Keratinocyte (primary cell): ENCODE results near the gene ARFRP1. TPM values are rescaled to one million over a fixed set of nuclear protein-coding genes. Genes with fewer than 3 reads are reported as not detected.

ENCODE experiments used
- DNase-seq: peaks from one replicate; pipeline ENCODE4 v3.0.0-alpha.2; 2011; ENCODE audit warnings: low read depth, missing footprints, low spot score
- FAIRE-seq: peaks from 2 replicates; lab custom pipeline; 2011; peaks lifted over from hg19 to GRCh38; lab: Jason Lieb, UNC
- H2AFZ ChIP-seq: 2 replicates; pipeline ENCODE4 v1.6.0; 2012; ENCODE audit warnings: low read length, control low read depth, inconsistent platforms; ENCODE audit not compliant: control insufficient read depth
- H3K27ac ChIP-seq: 2 replicates; pipeline ENCODE4 v1.5.1; 2011; ENCODE audit warnings: low read length; ENCODE audit not compliant: control insufficient read depth, insufficient read depth
- H3K27me3 ChIP-seq: 3 replicates; pipeline ENCODE4 v1.6.0; 2011; ENCODE audit warnings: low read length; ENCODE audit not compliant: control insufficient read depth, insufficient read depth; ENCODE audit errors: extremely low read depth
- H3K36me3 ChIP-seq, 2 experiments: 2 replicates in 1 of 2; 3 replicates in 1 of 2; pipeline ENCODE4 v1.5.1; 2011; ENCODE audit warnings: low read length in 2 of 2, mild to moderate bottlenecking in 1 of 2; ENCODE audit not compliant: control insufficient read depth in 2 of 2, insufficient read depth in 2 of 2; ENCODE audit errors: extremely low read depth in 1 of 2
- H3K4me1 ChIP-seq: 3 replicates; pipeline ENCODE4 v1.5.1; 2011; ENCODE audit warnings: low read length; ENCODE audit not compliant: control insufficient read depth, insufficient read depth; ENCODE audit errors: extremely low read depth
- H3K4me2 ChIP-seq: 3 replicates; pipeline ENCODE4 v1.6.0; 2011; ENCODE audit warnings: low read depth, low read length; ENCODE audit not compliant: control insufficient read depth, insufficient read depth; ENCODE audit errors: extremely low read depth
- H3K4me3 ChIP-seq, 3 experiments: fragments of 200-600 bp in 1 of 3; sonication (generic) in 1 of 3; 2 replicates in 2 of 3; 3 replicates in 1 of 3; pipeline ENCODE4 v1.5.1; 2011 to 2016; ENCODE audit warnings: low read length in 3 of 3, mild to moderate bottlenecking in 3 of 3, control low read depth in 2 of 3, inconsistent platforms in 1 of 3, low read depth in 1 of 3, mixed read lengths in 1 of 3, mixed run types in 1 of 3, moderate library complexity in 1 of 3; ENCODE audit not compliant: control insufficient read depth in 2 of 3, insufficient read depth in 2 of 3; ENCODE audit errors: extremely low read depth in 1 of 3
- H3K79me2 ChIP-seq: 2 replicates; pipeline ENCODE4 v1.6.0; 2012; ENCODE audit warnings: low read length; ENCODE audit not compliant: control insufficient read depth, insufficient read depth
- H3K9ac ChIP-seq: 3 replicates; pipeline ENCODE4 v1.6.0; 2011; ENCODE audit warnings: low read length; ENCODE audit not compliant: control insufficient read depth, insufficient read depth; ENCODE audit errors: extremely low read depth
- H3K9me1 ChIP-seq: 3 replicates; pipeline ENCODE4 v1.6.0; 2011; ENCODE audit warnings: low read length; ENCODE audit not compliant: control insufficient read depth, insufficient read depth; ENCODE audit errors: extremely low read depth
- H3K9me3 ChIP-seq: 2 replicates; pipeline ENCODE4 v1.5.1; 2012; ENCODE audit warnings: low read depth, low read length; ENCODE audit not compliant: control insufficient read depth
- H4K20me1 ChIP-seq: 3 replicates; pipeline ENCODE4 v1.6.0; 2011; ENCODE audit warnings: low read length; ENCODE audit not compliant: control insufficient read depth, insufficient read depth; ENCODE audit errors: extremely low read depth
- CTCF ChIP-seq, 3 experiments: IDR thresholded peaks in 1 of 3; conservative IDR thresholded peaks in 1 of 3; optimal IDR thresholded peaks in 1 of 3; 2 replicates in 2 of 3; 3 replicates in 1 of 3; pipeline versions ENCODE3 to v1.5.1; 2011; ENCODE audit warnings: low read length in 3 of 3, mild to moderate bottlenecking in 3 of 3, moderate library complexity in 2 of 3, control low read depth in 1 of 3, inconsistent platforms in 1 of 3; ENCODE audit not compliant: insufficient read depth in 2 of 3; ENCODE audit errors: extremely low read depth in 1 of 3
- EZH2 ChIP-seq: IDR thresholded peaks from one replicate; pipeline ENCODE4 v1.6.1; 2012; ENCODE audit warnings: inconsistent platforms, mild to moderate bottlenecking, low read length, moderate library complexity
- dilution Hi-C: fragments of 300-500 bp; cut with MboI; formaldehyde crosslinking; loops from one replicate; pipeline ENCODE4 v1.7.0; 2020; ENCODE audit warnings: low sequenced_read_pairs; ENCODE audit not compliant: extremely low pct_ligation_motif_present
- polyA plus RNA-seq, 5 experiments: library from polyadenylated mRNA; depleted of rRNA in 3 of 5; stranded (reverse) in 3 of 5; stranded (forward) in 1 of 5; unstranded in 1 of 5; fragments of >200 nt; gene quantifications; 1 replicate in 1 of 5; 2 replicates in 3 of 5; 3 replicates in 1 of 5; pipeline versions ENCODE4 v1.2.1 to v1.2.3, GENCODE V29; 2011 to 2012; ENCODE audit warnings: missing spikeins in 2 of 5, low read depth in 1 of 5, low replicate concordance in 1 of 5

The ARFRP1 gene
- polyA plus RNA-seq, 1 donor (not counting 4 experiments of a cell fraction or from before 2014, with no cell fraction given), result 30.4 TPM

GRCh38 chr20:63663332-63664066 is 44.3 kb downstream of the ARFRP1 start:
- dilution Hi-C loops, result no loop called here
- H3K36me3 ChIP-seq, result peaks cover 27 to 28% of the 10 kb centered on the region in 2 experiments
- TF ChIP-seq CTCF (optimal IDR thresholded peaks at IDR 0.05 in 1 of 3, IDR thresholded peaks at IDR 0.05 in 1 of 3, conservative IDR thresholded peaks at IDR 0.05 in 1 of 3; ENCODE audit: extremely low read depth in 1 of 3, insufficient read depth in 2 of 3, low read length in 3 of 3) (no peak), EZH2 (no peak)

GRCh38 chr20:63662813-63663189 is 45.0 kb downstream of the ARFRP1 start:
- no peak overlapping the region for H3K9ac ChIP-seq
- H2AFZ ChIP-seq, result no peak overlapping the region
- TF ChIP-seq CTCF (optimal IDR thresholded peaks at IDR 0.05 in 1 of 3, IDR thresholded peaks at IDR 0.05 in 1 of 3, conservative IDR thresholded peaks at IDR 0.05 in 1 of 3; ENCODE audit: extremely low read depth in 1 of 3, insufficient read depth in 2 of 3, low read length in 3 of 3) (no peak), EZH2 (no peak)
- dilution Hi-C loops, result no loop called here
- no peaks in the 10 kb centered on the region for H3K9me1 ChIP-seq
- FAIRE-seq, result no peak
- H3K27me3 ChIP-seq, result no peaks in the 10 kb centered on the region
- H3K27ac ChIP-seq, result no peak overlapping the region
- H3K9me3 ChIP-seq, result no peaks in the 10 kb centered on the region
- no peak overlapping the region for H3K4me3 ChIP-seq
- no peak for DNase-seq
- peaks cover 28% of the 10 kb centered on the region for H3K79me2 ChIP-seq
- H3K36me3 ChIP-seq, result peaks cover 27 to 28% of the 10 kb centered on the region in 2 experiments
- no peaks in the 10 kb centered on the region for H4K20me1 ChIP-seq
- H3K4me2 ChIP-seq, result no peak overlapping the region
- H3K4me1 ChIP-seq, result peaks cover 8% of the 10 kb centered on the region

More at GRCh38 chr20:63663332-63664066, 44.3 kb downstream of the ARFRP1 start:
- FAIRE-seq, result no peak
- H3K4me3 ChIP-seq, result no peak overlapping the region
- no peak for DNase-seq
- peaks cover 8% of the 10 kb centered on the region for H3K4me1 ChIP-seq
- no peak overlapping the region for H3K27ac ChIP-seq
- H4K20me1 ChIP-seq, result no peaks in the 10 kb centered on the region
- no peaks in the 10 kb centered on the region for H3K27me3 ChIP-seq
- no peak overlapping the region for H2AFZ ChIP-seq
- no peak overlapping the region for H3K4me2 ChIP-seq
- no peaks in the 10 kb centered on the region for H3K9me1 ChIP-seq
- H3K9ac ChIP-seq, result no peak overlapping the region
- H3K9me3 ChIP-seq, result no peaks in the 10 kb centered on the region
- H3K79me2 ChIP-seq, result peaks cover 28% of the 10 kb centered on the region
